Measurements from ENCODE around the gene CAPN15. TPM values are rescaled to one million over a fixed set of nuclear protein-coding genes. Genes with fewer than 3 reads are reported as not detected.
A peak's percentile ranks its signal among the peaks of the same experiment; 100 is the strongest.

CAPN15 gene
- total RNA-seq, 1 experiment from 2014 or later: 60.4 TPM

DNA sequence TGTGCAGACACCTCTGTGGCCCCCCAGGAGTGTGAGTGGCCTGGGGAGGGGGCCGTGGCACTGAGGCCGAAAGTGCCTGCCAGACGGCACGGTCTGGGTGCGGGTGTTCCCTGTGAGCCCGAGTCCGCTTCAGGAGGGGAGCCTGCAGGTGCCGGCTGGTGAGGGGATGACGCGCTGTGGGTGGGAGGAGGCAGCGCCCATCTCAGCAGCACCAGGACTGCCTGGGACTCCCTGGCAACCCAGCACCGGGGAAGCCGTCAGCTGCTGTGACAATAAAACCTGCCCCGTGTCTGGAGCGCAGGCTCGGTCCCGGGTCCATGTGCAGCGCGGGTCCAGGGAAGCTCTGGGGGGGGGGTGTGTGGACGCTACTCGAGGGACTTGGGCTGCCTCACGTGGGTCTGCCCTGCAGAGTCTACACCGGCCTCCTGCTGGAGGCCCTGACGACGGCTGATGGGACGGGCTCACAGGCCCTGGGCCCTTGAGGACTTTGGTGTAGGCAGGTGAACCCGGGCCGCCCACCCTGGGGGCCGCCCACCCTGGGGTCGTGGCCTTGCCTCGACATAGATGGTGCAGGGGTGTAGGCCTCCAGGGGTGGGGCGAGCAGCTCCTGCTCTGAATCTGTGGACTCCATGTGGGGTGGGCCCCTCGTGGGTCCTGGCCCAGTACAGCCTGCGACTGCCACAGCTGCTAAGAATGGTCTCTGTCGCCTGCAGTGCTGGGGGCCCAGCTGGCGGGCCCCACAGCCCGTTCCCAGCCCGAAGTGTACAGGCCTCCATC is 56.5 kb downstream of the CAPN15 start:
- intact Hi-C loops (cut with micrococcal nuclease): loop anchor here (10.0 kb wide), 1 partner anchor 59 kb away; the partner anchor contains the start of gene CAPN15
- ATAC-seq: no peak
- no peaks in the 10 kb centered on the region for H3K27me3 ChIP-seq (ENCODE audit: low read length)
- no peaks in the 10 kb centered on the region for H3K9me3 ChIP-seq (ENCODE audit: low read length)
- BruUV-seq (replicated peaks): no TSS peak
- DNase-seq: no peak
- H3K27ac ChIP-seq (ENCODE audit: low read length): no peak overlapping the region
- POLR2A ChIA-PET (ENCODE audit: unreplicated experiment): interaction anchor here (0.6 kb wide), 1 partner anchor 112 kb away, joined by 3 read pairs; no protein-coding TSS in a partner anchor
- CTCF ChIA-PET: no interaction called here
- no peak overlapping the region for H3K4me3 ChIP-seq (ENCODE audit: low read length)
- H3K4me2 ChIP-seq (ENCODE audit: low read length): no peak overlapping the region
- H3K36me3 ChIP-seq (ENCODE audit: low read depth, low read length): no peaks in the 10 kb centered on the region
- no peaks in the 10 kb centered on the region for H3F3A ChIP-seq (ENCODE audit: low read length, unreplicated experiment)
- no peaks in the 10 kb centered on the region for H3K4me1 ChIP-seq (ENCODE audit: insufficient read depth, low read length)
- no peak overlapping the region for H3K9ac ChIP-seq (ENCODE audit: low read length)
- no peaks in the 10 kb centered on the region for H3K9me2 ChIP-seq (replicated peaks; ENCODE audit: low read length)
- no peak overlapping the region for H2AFZ ChIP-seq (ENCODE audit: low read length)
- no peaks in the 10 kb centered on the region for H4K20me1 ChIP-seq (ENCODE audit: low read length)
- TF ChIP-seq EZH2phosphoT487 (IDR thresholded peaks at IDR 0.05; ENCODE audit: borderline replicate concordance, low read length) (no peak), EZH2 (IDR thresholded peaks at IDR 0.05; ENCODE audit: low read length, unreplicated experiment) (no peak)
- TF ChIP-seq, protein P1, sequence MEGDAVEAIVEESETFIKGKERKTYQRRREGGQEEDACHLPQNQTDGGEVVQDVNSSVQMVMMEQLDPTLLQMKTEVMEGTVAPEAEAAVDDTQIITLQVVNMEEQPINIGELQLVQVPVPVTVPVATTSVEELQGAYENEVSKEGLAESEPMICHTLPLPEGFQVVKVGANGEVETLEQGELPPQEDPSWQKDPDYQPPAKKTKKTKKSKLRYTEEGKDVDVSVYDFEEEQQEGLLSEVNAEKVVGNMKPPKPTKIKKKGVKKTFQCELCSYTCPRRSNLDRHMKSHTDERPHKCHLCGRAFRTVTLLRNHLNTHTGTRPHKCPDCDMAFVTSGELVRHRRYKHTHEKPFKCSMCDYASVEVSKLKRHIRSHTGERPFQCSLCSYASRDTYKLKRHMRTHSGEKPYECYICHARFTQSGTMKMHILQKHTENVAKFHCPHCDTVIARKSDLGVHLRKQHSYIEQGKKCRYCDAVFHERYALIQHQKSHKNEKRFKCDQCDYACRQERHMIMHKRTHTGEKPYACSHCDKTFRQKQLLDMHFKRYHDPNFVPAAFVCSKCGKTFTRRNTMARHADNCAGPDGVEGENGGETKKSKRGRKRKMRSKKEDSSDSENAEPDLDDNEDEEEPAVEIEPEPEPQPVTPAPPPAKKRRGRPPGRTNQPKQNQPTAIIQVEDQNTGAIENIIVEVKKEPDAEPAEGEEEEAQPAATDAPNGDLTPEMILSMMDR (conservative IDR thresholded peaks at IDR 0.05; ENCODE audit: low read depth, low read length): no peak
- peaks cover 16% of the 10 kb centered on the region for H3K79me2 ChIP-seq (ENCODE audit: low read length)

GRCh38 chr16:585351-585750 is 57.8 kb downstream of the CAPN15 start:
- H2AFZ ChIP-seq (ENCODE audit: low read length): no peak overlapping the region
- H3K27me3 ChIP-seq (ENCODE audit: low read length): no peaks in the 10 kb centered on the region
- ChIA-PET CTCF (interaction anchor here (0.6 to 1.0 kb wide), 2 partner anchors 9 to 15 kb away, joined by 3 read pairs; no protein-coding TSS in a partner anchor), POLR2A (ENCODE audit: unreplicated experiment) (no interaction called here)
- DNase-seq (no peak), ATAC-seq (peak; percentile 3; the same call in 1 of the 2 replicates)
- intact Hi-C loops (cut with micrococcal nuclease): loop anchor here (5.0 to 10.0 kb wide), 2 partner anchors 52 to 61 kb away; partner anchors contain the start of genes CAPN15 and METTL26
- TF ChIP-seq EZH2 (IDR thresholded peaks at IDR 0.05; ENCODE audit: low read length, unreplicated experiment): no peak
- TF ChIP-seq EZH2phosphoT487 (IDR thresholded peaks at IDR 0.05; ENCODE audit: borderline replicate concordance, low read length): no peak
- TF ChIP-seq, protein P1 (conservative IDR thresholded peaks at IDR 0.05; ENCODE audit: low read depth, low read length): no peak; the same call in 1 of the 2 replicates
- H3K79me2 ChIP-seq (ENCODE audit: low read length): peaks cover 19% of the 10 kb centered on the region
- H3K9ac ChIP-seq (ENCODE audit: low read length): no peak overlapping the region
- no peak overlapping the region for H3K4me3 ChIP-seq (ENCODE audit: low read length)
- H3F3A ChIP-seq (ENCODE audit: low read length, unreplicated experiment): no peaks in the 10 kb centered on the region
- no peak overlapping the region for H3K4me2 ChIP-seq (ENCODE audit: low read length)
- H3K36me3 ChIP-seq (ENCODE audit: low read depth, low read length): no peaks in the 10 kb centered on the region
- no peaks in the 10 kb centered on the region for H3K4me1 ChIP-seq (ENCODE audit: insufficient read depth, low read length)
- no peaks in the 10 kb centered on the region for H3K9me3 ChIP-seq (ENCODE audit: low read length)
- no peak overlapping the region for H3K27ac ChIP-seq (ENCODE audit: low read length)
- no TSS peak for BruUV-seq (replicated peaks)
- no peaks in the 10 kb centered on the region for H3K9me2 ChIP-seq (replicated peaks; ENCODE audit: low read length)
- no peaks in the 10 kb centered on the region for H4K20me1 ChIP-seq (ENCODE audit: low read length)

Data from PC-3 (cell line).